HG03521 (cell line): ENCODE measurements around the gene RND2.
"Not testable (repeated sequence)": the region's sequence is repeated elsewhere in the genome, so short reads cannot be mapped to it uniquely, and the experiment has no call there.

Experiments
- ATAC-seq: cut with Tn5 transposase; IDR thresholded peaks from one replicate; pipeline ENCODE4 v1.9.1; 2021; ENCODE audit warnings: mild to moderate bottlenecking, moderate library complexity; ENCODE audit not compliant: unreplicated experiment

Gene RND2

DNA sequence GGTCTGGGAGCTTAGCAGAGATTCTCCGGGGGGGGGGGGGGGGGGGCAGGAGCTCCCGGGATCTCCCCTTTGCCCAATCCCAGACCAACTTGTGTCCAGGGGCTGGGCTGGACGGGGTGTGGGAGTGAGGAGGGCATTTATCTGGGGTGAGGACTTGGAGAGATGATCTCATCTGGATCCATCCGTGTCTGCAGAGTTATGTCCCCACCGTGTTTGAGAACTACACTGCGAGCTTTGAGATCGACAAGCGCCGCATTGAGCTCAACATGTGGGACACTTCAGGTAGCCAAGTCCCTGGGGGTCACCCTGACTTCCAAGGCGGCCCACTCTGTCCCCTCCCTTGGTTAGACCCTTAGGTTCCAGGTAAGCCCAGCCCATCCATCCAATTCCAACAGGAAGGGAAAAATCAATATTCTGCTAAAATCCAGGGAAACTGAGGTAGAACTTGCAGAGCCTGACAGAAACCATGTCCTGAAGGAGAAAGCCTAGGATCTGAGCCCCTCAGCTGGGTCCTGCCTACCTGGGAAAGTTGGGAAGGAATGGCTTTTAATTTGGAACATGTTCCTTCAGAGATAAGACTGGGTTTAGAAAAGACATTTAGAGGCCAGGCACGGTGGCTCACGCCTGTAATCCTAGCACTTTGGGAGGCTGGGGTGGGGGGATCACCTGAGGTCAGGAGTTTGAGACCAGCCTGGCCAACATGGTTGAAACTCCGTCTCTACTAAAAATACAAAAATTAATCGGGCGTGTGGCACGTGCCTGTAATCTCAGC lies 921 bp downstream of the RND2 start:
- no peak for ATAC-seq

DNA sequence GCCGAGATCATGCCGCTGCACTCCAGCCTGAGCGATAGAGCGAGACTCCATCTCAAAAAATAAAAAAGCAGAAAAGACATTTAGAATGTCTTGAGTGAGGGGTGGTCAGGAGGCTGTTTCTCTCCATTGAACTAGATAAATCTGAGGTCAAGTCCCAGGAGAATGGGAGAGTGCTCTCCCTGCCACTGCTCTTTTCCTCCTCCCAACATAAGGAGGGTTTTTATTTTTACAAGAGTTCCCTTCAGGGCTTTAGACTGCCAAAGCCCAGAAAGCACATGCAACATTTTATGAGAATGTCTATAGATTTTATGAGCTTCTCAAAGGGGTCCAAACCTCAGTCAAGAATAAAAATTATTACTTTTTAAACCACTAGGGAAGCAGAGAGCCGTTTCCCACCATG lies 1.6 kb downstream of the RND2 start:
- no peak for ATAC-seq

DNA sequence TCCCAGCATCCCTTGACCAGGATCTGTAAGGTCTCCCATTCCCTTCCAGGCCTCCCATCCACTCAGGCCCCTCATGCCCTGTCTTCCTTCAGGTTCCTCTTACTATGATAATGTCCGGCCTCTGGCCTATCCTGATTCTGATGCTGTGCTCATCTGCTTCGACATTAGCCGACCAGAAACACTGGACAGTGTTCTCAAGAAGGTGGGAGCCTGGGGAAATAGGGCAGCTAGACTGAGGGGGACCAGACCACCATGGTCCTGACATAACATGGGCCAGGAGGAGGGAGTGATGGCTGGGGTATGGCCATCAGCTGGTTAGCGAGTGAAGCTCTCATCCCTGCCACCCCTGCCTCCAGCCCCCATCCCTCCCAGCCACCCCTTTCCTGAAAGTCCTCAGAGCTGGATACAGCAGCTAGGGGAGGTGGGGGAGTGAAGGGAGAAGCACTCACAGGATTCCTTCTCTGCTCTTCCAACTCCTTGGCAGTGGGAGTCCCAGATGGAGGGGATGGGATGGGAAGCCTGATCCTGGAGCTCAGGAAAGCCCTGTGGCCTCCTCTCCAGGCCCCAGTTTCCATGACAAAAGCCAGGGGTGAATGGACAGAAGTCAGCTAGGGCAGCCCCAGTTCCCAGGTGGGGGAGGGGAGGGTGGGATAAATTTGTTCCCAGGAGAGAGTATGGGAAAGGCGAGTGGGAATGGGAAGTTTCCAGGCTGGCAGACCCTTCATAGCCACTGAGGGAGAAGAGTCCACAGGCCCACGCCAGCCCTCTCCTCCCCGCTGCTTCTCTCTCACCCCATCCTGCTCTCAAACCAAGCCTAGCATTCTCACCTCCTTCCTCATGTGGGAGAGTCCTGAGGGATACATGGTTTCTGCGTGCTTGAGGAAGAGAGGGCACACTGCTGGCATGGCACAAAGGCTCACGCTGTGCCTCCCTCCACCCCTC lies 2.3 kb downstream of the RND2 start:
- no peak for ATAC-seq

DNA sequence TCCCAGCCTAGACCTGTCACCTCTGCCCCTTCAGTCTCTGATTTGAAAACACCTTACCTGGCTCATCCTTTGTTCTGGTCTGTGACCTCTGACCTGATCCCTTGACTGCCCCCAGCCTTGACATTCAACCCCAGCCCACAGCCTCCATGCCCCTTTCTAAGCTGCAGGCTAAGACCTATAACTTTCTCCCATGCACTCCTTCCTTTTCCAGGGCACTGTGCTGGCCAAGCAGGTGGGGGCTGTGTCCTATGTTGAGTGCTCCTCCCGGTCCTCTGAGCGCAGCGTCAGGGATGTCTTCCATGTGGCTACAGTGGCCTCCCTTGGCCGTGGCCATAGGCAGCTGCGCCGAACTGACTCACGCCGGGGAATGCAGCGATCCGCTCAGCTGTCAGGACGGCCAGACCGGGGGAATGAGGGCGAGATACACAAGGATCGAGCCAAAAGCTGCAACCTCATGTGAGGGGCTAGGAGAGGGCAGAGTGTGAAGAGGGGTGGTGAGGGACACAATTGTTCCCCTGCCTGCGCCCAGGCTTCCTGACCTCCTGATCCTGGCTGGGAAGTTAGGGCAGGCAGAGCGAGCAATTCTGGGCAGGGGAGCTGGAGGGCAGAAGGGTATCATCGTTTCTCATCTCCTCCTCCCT lies 3.3 kb downstream of the RND2 start:
- ATAC-seq = no peak

DNA sequence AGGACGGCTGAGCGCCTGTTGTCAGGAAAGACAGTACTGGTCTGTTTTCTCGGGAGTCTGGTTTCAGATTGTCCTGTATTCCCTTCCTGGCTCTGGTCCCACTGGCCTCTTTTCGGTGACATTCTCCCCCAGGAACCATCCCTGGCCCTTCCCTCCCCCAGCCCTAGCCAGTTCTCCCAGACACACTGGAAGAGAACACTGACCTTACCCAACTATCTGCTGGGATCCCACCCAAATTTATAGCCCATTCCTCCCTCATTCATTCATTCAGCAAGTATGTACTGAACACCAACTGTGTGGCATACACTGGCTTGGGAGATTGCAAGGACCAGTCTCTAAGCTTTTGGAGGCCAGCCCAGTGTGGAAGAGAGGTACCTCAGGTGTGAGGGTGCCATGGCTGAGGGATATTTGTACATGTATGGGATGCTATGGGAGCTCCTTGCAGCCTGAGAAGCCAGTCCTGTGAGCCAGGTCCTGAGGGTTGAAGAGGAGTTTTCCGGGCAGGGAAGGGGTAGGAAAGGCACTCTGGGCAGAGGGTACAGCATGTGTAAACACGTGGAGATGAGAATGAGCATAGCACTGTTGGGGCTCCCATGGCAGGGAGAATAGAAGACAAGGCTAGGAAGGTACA lies 5.2 kb downstream of the RND2 start:
- ATAC-seq = no peak

DNA sequence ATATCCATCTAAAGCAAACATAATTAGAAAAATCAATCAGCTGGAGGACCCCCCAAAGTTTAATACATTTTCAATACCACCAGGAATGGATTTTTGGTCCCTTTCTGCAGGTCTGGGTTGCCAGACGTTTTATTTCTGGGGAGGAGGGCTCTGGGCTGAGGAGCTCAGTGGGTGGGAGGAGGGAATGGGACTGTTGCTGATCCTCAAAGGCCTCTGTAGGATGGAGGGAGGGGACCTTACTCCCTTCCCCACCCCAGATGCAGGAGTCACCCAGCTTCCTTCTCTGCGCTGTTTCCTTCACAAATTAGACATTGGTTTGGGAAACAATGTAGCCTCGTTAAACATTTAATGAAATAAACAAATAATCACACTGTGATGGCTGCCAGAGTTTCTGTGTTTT lies 6.6 kb downstream of the RND2 start:
- ATAC-seq = no peak

DNA sequence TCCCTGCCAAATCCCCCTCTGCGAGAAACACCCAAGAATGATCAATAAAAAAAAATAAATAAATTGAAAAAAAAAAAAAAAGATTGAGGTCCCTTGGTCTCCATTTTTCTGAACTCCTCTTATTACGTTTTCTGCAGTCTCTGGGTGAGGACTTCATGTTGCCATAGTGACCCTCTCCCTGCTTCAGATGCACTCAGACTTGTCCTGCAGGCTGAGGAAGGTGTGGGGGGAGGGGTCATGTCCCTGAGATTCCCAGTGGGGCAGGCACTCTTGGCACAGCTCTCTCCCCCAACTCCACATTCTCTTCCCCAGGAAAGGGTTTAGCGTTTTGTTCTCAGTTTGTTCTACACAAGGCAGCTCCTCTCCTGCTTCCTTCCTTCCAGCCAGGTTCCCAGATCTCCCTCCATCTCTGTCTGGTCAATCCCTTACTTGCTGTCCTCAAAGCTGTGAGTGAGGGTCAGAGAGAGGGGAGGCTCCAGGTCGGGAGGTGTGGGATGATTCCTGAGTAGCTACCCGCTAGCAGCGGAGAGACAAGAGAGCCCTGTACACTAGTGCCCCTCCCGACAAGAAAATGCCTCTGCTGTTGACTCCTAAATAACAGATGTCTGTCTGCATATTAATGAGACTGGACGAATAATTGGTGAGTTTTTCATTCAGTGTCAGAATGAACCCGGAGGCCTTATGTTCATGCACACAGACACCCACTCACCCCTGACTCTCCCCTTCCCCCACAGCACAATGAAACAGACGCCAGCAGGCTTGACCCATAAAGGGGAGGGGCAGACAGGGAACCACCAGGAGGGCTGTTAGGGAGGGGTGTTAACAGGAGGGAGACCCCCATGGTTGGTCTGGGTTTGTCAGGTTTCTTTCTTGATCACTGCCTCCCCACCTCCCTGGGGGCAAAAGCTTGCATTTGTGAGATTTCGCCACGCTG lies 9.2 kb downstream of the RND2 start:
- no peak for ATAC-seq

DNA sequence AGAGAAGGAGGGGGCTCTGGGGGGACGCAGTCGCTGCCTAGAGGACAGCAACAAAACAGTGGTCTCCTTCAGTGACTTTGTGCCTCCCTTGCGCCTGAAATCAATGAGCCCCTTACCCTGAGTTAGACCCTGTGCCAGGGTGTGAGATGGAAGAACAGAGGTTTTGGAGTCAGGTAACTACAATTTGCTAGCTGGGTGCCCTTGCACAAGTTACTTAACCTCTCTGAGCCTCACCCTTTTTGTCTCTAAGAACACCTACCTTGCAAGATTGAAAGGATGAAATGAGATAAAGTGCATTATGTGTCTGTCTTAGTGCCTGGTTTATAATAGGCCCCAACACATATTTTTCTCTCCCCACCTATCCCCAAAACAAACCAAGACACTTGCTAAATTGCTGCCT lies 9.9 kb downstream of the RND2 start:
- ATAC-seq = no peak

DNA sequence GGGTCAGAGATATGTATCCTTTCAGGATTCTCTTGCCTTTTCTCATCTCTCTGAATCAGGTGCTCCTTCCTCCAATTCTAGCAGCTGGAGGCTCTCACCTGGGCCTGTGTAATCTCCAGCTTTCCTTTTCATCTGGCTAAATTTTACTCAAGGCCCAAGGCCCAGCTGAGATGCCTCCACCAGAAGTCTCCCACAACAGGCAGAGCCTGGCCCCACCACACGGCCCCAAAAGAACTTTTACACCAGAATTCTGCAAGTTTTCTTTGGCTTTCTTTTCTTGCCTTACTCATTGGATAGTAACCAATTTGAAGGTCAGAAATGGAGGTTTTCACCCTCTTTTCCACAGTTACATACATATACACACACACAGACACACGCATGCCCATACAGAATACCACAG lies 14.6 kb downstream of the RND2 start:
- ATAC-seq = no peak

DNA sequence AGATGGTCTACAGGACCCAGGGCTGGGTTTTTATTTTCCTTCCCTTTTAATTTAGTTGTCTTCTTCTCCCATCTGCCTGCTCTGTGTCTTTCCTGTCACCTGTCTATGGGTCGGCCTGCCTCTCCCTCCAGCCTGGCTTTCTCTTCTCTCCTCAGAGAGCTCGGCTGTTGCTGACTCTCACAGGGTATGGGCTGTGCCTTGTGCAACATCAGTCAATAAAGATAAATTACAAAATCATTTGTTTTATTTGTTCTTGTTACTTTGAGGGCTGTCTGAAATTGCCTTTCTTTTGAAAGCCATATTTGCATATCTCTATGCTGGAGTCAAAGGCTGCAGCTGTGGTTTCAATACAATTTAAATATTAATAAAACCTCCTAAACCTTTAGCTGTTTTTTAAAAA lies 15.6 kb downstream of the RND2 start:
- ATAC-seq = no peak

DNA sequence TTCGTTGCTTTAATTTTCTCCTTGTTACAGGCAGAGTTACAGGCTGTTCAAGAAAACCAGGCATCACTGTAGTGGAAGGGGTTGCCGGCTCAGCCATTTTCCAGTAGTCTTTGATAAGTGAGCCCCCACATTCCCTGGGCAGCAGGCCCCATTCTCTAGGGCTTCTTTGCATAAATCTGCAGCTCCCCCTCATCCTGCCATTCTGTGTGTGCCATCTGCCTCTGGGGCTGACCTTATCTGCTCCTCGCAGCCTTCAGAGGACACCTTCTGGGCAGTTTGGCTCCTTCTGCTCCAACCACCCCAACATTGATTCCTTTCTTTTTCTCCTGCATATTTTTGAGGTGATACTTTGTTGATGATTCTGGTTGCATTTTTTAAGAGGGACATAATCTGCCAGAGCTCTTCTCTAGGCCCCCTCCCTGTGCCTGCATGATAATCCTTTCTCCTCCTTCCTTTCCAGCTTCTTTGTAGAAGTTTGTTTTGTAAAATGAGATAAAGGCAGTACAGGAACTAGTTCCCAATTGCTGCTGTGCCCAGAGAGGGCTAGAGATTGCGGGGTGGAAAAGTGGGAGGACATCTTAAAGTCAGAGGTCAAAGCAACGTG lies 17.1 kb downstream of the RND2 start:
- ATAC-seq = no peak

DNA sequence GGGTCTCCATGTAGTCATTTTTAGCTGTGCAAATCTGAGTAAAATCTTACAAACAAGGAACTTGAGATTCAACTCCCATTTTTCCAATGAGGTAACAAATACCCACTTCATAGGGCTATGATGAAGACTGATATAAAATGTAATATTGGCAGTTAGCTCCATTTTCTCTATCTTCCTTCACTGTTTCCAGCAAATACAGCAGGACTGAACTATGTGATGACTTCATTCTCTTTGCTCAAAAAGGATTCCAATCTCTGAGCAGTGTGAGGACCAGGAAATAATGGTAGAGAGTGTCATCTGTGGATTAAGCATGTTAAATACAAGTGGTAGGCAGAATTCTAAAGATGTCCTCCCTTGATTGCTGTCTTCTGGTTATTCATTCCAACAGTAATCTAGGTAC lies 18.3 kb downstream of the RND2 start:
- ATAC-seq = no peak

DNA sequence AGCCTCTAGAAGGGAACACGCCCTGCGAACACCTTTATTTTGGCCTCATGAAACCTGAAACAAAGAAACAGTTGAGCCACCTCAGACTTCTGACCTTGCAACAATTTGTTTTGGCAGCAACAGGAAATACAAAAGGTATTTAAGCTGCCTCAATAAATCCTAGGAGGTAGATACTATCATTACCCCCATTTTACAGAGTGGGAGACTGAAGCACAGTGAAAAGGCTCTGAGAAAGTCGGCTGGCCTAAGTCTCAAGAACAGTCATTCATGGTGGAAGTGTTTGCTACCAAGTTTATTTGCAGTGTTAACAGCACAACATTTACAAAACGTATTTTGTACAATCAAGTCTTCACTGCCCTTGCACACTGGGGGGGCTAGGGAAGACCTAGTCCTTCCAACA lies 19.0 kb downstream of the RND2 start:
- ATAC-seq = no peak

DNA sequence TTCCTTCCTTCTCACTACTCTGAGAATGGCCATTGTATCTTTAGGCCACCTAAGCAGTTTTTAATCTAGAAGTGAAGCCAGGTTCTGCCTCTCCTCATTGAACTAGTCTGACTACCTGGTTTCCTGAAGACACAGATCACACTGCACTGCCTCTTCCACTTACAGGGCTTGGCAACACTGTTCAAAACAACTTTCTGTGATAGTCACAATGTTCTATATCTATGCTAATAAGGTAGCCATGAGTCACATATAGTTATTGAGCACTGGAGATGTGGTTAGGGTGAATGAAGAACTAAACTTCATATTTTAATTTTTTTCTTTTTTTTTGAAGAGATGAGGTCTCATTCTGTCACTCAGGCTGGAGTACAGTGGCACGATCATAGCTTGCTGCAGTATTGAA lies 26.9 kb downstream of the RND2 start:
- no peak for ATAC-seq

DNA sequence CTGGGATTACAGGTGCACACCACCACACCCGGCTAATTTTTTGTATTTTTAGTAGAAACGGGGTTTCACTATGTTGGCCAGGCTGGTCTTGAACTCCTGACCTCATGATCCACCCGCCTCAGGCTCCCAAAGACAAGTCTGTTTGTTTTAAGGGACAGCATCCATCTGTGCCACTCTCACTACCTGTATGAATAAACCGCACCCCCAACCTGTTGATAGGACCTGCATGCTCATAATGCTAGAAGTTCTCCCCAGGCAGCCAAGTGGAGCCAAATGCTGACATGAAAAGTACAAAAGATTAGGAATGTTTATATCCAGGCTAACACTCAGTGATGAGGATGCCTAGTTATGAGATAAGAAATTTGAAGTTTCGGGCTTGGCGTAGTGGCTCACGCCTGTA lies 28.0 kb downstream of the RND2 start:
- not testable (repeated sequence) for ATAC-seq

DNA sequence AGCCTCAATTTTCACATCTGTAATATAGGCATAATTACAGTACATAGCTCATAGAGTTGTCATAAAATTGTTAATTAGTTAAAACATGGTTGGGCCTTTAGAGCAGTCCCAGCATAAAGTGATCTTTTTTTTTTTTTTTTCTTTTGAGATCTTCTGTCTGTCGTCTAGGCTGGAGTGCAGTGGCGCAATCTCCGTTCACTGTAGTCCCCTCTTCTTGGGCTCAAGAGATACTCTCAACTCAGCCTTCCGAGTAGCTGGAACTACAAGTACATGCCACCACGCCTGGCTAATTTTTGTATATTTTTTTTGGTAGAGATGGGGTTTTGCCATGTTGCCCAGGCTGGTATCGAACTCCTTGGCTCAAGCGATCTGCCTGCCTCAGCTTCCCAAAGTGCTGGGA lies 31.0 kb downstream of the RND2 start:
- no peak for ATAC-seq

DNA sequence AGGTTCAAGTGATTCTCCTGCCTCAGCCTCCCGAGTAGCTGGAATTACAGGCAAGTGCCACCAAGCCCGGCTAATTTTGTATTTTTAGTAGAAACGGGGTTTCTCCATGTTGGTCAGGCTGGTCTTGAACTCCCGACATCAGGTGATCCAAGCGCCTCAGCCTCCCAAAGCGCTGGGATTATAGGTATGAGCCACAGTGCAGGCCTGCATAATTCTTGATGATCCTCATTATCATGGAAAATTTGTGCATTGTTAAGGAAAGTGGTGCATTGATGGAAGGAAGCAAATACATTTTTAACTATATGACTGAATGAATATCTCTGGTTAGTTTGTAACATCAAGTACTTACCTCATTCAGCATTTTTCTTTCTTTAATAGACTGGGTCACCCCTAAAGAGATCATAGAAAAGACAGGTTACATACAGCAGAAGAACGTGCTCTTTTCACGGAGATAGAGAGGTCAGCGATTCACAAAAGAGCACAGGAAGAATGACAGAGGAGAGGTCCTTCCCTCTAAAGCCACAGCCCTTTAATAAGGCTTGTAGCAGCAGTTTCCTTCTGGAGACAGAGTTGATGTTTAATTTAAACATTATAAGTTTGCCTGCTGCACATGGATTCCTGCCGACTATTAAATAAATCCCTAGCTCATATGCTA lies 38.1 kb downstream of the RND2 start:
- no peak for ATAC-seq

DNA sequence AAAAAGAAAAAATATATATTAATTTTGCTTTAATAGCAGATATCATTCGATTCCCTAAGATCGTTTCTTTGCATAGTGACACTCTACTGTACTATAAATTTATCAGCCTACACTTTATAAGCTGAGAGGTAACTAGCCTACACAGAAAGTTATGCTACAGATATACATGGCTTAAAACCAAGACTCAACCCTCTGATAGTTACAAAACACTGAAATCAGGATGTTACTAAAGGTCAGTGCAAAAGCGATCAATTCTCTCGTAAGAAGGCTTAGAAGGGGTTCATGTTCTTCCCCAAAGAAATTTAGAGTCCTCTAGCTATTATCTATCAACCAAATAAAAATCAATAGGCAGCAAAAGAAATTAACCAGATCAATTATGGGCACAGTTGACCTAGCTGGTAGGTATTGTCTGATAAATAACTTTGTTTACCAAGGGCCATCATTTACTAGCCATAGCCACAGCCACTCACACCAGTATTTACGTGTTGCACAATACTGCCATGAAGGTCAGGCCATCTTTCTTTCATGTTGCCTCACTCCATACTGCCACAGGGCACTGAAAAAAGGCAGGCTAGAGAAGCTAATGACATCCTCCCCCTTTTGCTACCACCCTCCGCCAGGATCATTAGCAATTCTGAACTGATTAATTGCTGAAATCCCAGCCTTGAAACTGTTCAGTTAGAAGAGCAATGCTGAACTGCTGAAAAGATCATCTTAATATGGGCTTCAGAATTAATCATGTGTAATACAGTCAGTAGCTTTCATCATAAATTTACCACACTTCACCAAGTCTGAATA lies 43.7 kb downstream of the RND2 start:
- no peak for ATAC-seq
